Measurements from ENCODE around the gene CAPN2.

DNA sequence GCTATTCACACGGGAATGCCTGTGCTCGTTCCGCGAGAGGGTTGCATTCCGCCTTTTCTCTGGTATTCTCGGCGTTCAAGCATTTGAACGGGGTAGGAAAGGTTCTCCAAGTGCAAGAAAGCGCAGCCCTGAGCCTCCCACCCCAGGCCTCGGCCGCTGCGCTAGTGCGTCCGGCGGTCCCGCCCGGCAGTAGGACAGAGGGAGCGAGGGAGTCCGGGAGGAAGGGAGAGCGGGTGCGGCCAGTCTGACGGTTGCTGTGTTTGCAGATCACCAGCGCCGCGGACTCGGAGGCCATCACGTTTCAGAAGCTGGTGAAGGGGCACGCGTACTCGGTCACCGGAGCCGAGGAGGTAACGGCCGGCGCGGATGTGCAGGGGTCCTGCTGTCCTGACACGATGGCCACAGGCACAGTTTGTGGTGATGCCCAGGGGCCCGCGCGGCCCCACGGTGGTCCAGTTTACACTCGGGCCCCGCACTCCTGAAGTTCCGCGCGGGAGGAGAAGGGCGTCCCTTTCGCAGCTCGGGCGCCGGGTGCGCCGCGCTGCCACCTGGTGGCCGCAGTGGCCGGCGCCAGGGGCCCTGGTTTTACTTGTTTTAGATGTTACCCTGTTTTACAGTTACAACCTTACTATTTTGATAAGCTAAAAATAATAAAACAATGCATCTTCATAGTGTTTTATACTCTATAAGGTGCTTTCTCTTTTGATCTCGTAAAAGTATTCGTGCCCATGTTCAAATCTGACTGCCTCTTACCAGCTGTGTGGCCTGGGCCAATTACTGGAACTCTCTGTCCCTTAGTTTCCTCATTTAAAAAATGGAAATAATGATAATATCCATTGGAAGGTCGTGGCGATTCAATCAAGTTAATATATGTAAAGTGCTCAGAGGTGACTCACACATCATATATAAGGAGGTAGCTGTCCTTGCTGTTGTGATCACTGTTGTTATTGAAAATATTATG, 36.7 kb downstream of the CAPN2 start:
- TF ChIP-seq POLR2AphosphoS5 (IDR thresholded peaks at IDR 0.05): peak; percentile 62
- TF ChIP-seq, protein P1, sequence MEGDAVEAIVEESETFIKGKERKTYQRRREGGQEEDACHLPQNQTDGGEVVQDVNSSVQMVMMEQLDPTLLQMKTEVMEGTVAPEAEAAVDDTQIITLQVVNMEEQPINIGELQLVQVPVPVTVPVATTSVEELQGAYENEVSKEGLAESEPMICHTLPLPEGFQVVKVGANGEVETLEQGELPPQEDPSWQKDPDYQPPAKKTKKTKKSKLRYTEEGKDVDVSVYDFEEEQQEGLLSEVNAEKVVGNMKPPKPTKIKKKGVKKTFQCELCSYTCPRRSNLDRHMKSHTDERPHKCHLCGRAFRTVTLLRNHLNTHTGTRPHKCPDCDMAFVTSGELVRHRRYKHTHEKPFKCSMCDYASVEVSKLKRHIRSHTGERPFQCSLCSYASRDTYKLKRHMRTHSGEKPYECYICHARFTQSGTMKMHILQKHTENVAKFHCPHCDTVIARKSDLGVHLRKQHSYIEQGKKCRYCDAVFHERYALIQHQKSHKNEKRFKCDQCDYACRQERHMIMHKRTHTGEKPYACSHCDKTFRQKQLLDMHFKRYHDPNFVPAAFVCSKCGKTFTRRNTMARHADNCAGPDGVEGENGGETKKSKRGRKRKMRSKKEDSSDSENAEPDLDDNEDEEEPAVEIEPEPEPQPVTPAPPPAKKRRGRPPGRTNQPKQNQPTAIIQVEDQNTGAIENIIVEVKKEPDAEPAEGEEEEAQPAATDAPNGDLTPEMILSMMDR (IDR thresholded peaks at IDR 0.05): peak; percentile 93 to 96 (median 95)

All from prostate gland (tissue), 2 donors.